ENCODE measurements around the gene ANKS1B.
"Not testable (repeated sequence)": the region's sequence is repeated elsewhere in the genome, so short reads cannot be mapped to it uniquely, and the experiment has no call there.

Gene ANKS1B

DNA sequence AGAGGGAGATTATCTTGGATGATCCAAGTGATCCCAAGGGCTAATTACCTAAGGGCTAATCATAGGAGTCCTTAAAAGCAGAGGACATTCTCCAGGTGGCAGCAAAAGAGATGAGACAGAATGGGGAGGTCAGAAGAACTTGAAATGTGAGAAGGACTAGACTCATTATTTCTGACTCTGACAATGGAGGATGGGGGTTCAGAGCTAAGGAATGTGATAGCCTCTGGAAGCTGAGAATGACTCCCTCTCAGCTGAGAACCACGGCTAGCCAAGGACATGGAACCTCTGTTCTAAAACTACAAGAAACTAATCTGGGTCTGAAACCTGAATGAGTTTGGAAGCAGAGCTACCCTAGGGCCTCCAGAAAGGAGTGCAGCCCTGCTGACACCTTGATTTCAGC is 35.6 kb upstream of the ANKS1B start:
- Histone ChIP-seq H3K36me3 (no peaks in the 10 kb centered on the region), H3K4me3 (ENCODE audit: low read depth, low read length) (no peak overlapping the region), H3K27me3 (ENCODE audit: insufficient read depth, low read depth, severe bottlenecking) (no peaks in the 10 kb centered on the region), H3K9me3 (ENCODE audit: severe bottlenecking) (no peaks in the 10 kb centered on the region), H3K27ac (no peak overlapping the region)
- peak; percentile 11 for DNase-seq
- TF ChIP-seq, protein P1, sequence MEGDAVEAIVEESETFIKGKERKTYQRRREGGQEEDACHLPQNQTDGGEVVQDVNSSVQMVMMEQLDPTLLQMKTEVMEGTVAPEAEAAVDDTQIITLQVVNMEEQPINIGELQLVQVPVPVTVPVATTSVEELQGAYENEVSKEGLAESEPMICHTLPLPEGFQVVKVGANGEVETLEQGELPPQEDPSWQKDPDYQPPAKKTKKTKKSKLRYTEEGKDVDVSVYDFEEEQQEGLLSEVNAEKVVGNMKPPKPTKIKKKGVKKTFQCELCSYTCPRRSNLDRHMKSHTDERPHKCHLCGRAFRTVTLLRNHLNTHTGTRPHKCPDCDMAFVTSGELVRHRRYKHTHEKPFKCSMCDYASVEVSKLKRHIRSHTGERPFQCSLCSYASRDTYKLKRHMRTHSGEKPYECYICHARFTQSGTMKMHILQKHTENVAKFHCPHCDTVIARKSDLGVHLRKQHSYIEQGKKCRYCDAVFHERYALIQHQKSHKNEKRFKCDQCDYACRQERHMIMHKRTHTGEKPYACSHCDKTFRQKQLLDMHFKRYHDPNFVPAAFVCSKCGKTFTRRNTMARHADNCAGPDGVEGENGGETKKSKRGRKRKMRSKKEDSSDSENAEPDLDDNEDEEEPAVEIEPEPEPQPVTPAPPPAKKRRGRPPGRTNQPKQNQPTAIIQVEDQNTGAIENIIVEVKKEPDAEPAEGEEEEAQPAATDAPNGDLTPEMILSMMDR (IDR thresholded peaks at IDR 0.05; ENCODE audit: low read depth, low read length), result no peak

DNA sequence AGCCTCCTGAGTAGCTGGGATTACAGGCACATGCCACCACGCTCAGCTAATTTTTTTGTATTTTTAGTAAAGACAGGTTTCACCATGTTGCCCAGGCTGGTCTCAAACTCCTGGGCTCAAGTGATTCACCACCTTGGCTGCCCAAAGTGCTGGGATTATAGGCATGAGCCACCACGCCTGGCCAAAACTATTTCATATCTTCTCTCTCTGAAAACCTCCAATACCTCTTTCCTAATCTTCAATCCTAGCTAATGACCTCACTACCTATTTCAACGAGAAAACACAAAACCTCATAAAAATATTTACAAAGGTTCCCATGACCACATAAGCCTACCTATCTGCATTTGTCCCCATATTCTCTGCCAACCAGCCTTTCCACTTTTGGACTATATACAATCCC is 32.3 kb upstream of the ANKS1B start:
- Histone ChIP-seq H3K27ac (no peak overlapping the region), H3K9me3 (ENCODE audit: severe bottlenecking) (no peaks in the 10 kb centered on the region), H3K27me3 (ENCODE audit: insufficient read depth, low read depth, severe bottlenecking) (no peaks in the 10 kb centered on the region), H3K4me3 (ENCODE audit: low read depth, low read length) (no peak overlapping the region), H3K36me3 (no peaks in the 10 kb centered on the region)
- no peak for DNase-seq
- TF ChIP-seq, protein P1 (IDR thresholded peaks at IDR 0.05; ENCODE audit: low read depth, low read length), result no peak

DNA sequence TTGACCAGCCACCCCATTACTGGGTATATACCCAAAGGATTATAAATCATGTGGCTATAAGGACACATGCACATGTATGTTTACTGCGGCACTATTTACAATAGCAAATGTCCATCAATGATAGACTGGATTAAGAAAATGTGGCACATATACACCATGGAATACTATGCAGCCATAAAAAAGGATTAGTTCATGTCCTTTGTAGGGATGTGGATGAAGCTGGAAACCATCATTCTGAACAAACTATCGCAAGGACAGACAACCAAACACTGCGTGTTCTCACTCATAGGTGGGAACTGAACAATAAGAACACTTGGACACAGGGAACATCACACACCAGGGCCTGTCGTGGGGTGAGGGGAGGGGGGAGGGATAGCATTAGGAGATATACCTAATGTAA is 31.6 kb upstream of the ANKS1B start:
- H3K27ac ChIP-seq; H3K4me3 ChIP-seq (ENCODE audit: low read depth, low read length); H3K9me3 ChIP-seq (ENCODE audit: severe bottlenecking); H3K27me3 ChIP-seq (ENCODE audit: insufficient read depth, low read depth, severe bottlenecking); H3K36me3 ChIP-seq; DNase-seq: not testable (repeated sequence)

GRCh38 chr12:100005846-100006245 is 21.1 kb upstream of the ANKS1B start:
- not testable (repeated sequence) for DNase-seq; H3K27ac ChIP-seq; H3K9me3 ChIP-seq (ENCODE audit: severe bottlenecking)

GRCh38 chr12:99997806-99998205 is 13.1 kb upstream of the ANKS1B start:
- H3K27ac ChIP-seq, result no peak overlapping the region
- H3K27me3 ChIP-seq (ENCODE audit: insufficient read depth, low read depth, severe bottlenecking), result no peaks in the 10 kb centered on the region
- no peaks in the 10 kb centered on the region for H3K9me3 ChIP-seq (ENCODE audit: severe bottlenecking)
- TF ChIP-seq, protein P1 (IDR thresholded peaks at IDR 0.05; ENCODE audit: low read depth, low read length), result no peak
- DNase-seq, result no peak
- H3K36me3 ChIP-seq, result no peaks in the 10 kb centered on the region
- H3K4me3 ChIP-seq (ENCODE audit: low read depth, low read length), result no peak overlapping the region

More at GRCh38 chr12:100005846-100006245, 21.1 kb upstream of the ANKS1B start:
- not testable (repeated sequence) for H3K27me3 ChIP-seq (ENCODE audit: insufficient read depth, low read depth, severe bottlenecking); H3K36me3 ChIP-seq; H3K4me3 ChIP-seq (ENCODE audit: low read depth, low read length)

GRCh38 chr12:99996095-99996494 is 11.4 kb upstream of the ANKS1B start:
- TF ChIP-seq, protein P1 (IDR thresholded peaks at IDR 0.05; ENCODE audit: low read depth, low read length), result no peak
- Histone ChIP-seq H3K4me3 (ENCODE audit: low read depth, low read length) (no peak overlapping the region), H3K27ac (no peak overlapping the region), H3K9me3 (ENCODE audit: severe bottlenecking) (no peaks in the 10 kb centered on the region), H3K27me3 (ENCODE audit: insufficient read depth, low read depth, severe bottlenecking) (no peaks in the 10 kb centered on the region), H3K36me3 (no peaks in the 10 kb centered on the region)
- no peak for DNase-seq

DNA sequence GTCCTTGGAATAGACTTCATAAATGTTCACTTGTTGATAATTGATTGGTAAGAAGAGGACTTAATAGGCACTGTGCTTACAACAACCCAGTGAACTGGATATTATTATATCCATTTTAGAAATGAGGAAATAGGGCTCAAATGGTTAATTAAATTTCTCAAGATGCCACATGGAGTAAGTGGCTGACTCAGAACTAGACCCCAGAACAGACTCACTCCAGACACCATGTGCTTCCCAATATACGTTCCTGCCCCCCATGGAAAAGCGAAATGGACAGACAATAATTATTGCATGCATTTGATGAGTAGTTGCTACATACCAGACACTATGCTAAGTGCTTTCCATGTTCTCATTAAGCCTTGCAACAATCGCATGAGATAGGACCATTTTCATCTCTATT is 895 bp upstream of the ANKS1B start:
- no peaks in the 10 kb centered on the region for H3K36me3 ChIP-seq
- no peak for DNase-seq
- no peak overlapping the region; the same call in 1 of the 2 replicates for H3K27ac ChIP-seq
- H3K4me3 ChIP-seq (ENCODE audit: low read depth, low read length), result peak overlapping the region; percentile 96
- TF ChIP-seq, protein P1 (IDR thresholded peaks at IDR 0.05; ENCODE audit: low read depth, low read length), result no peak
- no peaks in the 10 kb centered on the region for H3K27me3 ChIP-seq (ENCODE audit: insufficient read depth, low read depth, severe bottlenecking)
- H3K9me3 ChIP-seq (ENCODE audit: severe bottlenecking), result no peaks in the 10 kb centered on the region
